ENCODE results near the gene MCCC1. TPM values are rescaled to one million over a fixed set of nuclear protein-coding genes. Genes with fewer than 3 reads are reported as not detected.

The MCCC1 gene
- total RNA-seq, 1 donor from 2014 or later = 49.9 TPM

- TF ChIP-seq, protein P1, sequence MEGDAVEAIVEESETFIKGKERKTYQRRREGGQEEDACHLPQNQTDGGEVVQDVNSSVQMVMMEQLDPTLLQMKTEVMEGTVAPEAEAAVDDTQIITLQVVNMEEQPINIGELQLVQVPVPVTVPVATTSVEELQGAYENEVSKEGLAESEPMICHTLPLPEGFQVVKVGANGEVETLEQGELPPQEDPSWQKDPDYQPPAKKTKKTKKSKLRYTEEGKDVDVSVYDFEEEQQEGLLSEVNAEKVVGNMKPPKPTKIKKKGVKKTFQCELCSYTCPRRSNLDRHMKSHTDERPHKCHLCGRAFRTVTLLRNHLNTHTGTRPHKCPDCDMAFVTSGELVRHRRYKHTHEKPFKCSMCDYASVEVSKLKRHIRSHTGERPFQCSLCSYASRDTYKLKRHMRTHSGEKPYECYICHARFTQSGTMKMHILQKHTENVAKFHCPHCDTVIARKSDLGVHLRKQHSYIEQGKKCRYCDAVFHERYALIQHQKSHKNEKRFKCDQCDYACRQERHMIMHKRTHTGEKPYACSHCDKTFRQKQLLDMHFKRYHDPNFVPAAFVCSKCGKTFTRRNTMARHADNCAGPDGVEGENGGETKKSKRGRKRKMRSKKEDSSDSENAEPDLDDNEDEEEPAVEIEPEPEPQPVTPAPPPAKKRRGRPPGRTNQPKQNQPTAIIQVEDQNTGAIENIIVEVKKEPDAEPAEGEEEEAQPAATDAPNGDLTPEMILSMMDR (IDR thresholded peaks at IDR 0.05) = no peak
- H3K27ac ChIP-seq = no peak overlapping the region
- H3K27me3 ChIP-seq (ENCODE audit: low read depth) = no peaks in the 10 kb centered on the region
- H3K36me3 ChIP-seq = no peaks in the 10 kb centered on the region
- ATAC-seq = no peak
- intact Hi-C loops (cut with DNase I) = no loop called here
- H3K4me3 ChIP-seq = no peak overlapping the region
- no peak for DNase-seq
- H3K4me1 ChIP-seq = peaks cover 32% of the 10 kb centered on the region
- no peaks in the 10 kb centered on the region for H3K9me3 ChIP-seq
These were observed 130.0 kb downstream of the MCCC1 start for GRCh38 chr3:182969277-182969676.

GRCh38 chr3:182967218-182968204 lies 131.8 kb downstream of the MCCC1 start:
- H3K4me3 ChIP-seq = no peak overlapping the region
- intact Hi-C loops (cut with DNase I) = no loop called here
- TF ChIP-seq, protein P1 (IDR thresholded peaks at IDR 0.05) = no peak
- DNase-seq = no peak
- H3K27ac ChIP-seq = no peak overlapping the region
- H3K27me3 ChIP-seq (ENCODE audit: low read depth) = no peaks in the 10 kb centered on the region
- no peak for ATAC-seq
- H3K9me3 ChIP-seq = no peaks in the 10 kb centered on the region
- H3K4me1 ChIP-seq = peaks cover 32% of the 10 kb centered on the region
- H3K36me3 ChIP-seq = peaks cover 14% of the 10 kb centered on the region

GRCh38 chr3:182965861-182966366 lies 133.4 kb downstream of the MCCC1 start:
- ATAC-seq (no peak), DNase-seq (no peak)
- peaks cover 21% of the 10 kb centered on the region for H3K36me3 ChIP-seq
- TF ChIP-seq, protein P1 (IDR thresholded peaks at IDR 0.05) = no peak
- H3K9me3 ChIP-seq = no peaks in the 10 kb centered on the region
- peaks cover 32% of the 10 kb centered on the region for H3K4me1 ChIP-seq
- no peaks in the 10 kb centered on the region for H3K27me3 ChIP-seq (ENCODE audit: low read depth)
- intact Hi-C loops (cut with DNase I) = no loop called here
- no peak overlapping the region for H3K4me3 ChIP-seq
- H3K27ac ChIP-seq = no peak overlapping the region

Other genes starting within 250 kb of the MCCC1 start
- gene DCUN1D1, start 119.0 kb downstream of the MCCC1 start, total RNA-seq = 53.2 TPM
- gene LAMP3, start 63.2 kb upstream of the MCCC1 start, total RNA-seq = 285 TPM
- 30.8 TPM for gene B3GNT5, start 153.8 kb upstream of the MCCC1 start, total RNA-seq

All from lower lobe of right lung (tissue), 2 donors.